Keratinocyte (primary cell): ENCODE measurements around the gene NUFIP2. TPM values are rescaled to one million over a fixed set of nuclear protein-coding genes. Genes with fewer than 3 reads are reported as not detected.

ENCODE experiments used
- DNase-seq: peaks from one replicate; pipeline ENCODE4 v3.0.0-alpha.2; 2011; ENCODE audit warnings: low read depth, missing footprints, low spot score
- FAIRE-seq: peaks from 2 replicates; lab custom pipeline; 2011; peaks lifted over from hg19 to GRCh38; lab: Jason Lieb, UNC
- H2AFZ ChIP-seq: 2 replicates; pipeline ENCODE4 v1.6.0; 2012; ENCODE audit warnings: low read length, control low read depth, inconsistent platforms; ENCODE audit not compliant: control insufficient read depth
- H3K27ac ChIP-seq: 2 replicates; pipeline ENCODE4 v1.5.1; 2011; ENCODE audit warnings: low read length; ENCODE audit not compliant: control insufficient read depth, insufficient read depth
- H3K27me3 ChIP-seq: 3 replicates; pipeline ENCODE4 v1.6.0; 2011; ENCODE audit warnings: low read length; ENCODE audit not compliant: control insufficient read depth, insufficient read depth; ENCODE audit errors: extremely low read depth
- H3K36me3 ChIP-seq, 2 experiments: 2 replicates in 1 of 2; 3 replicates in 1 of 2; pipeline ENCODE4 v1.5.1; 2011; ENCODE audit warnings: low read length in 2 of 2, mild to moderate bottlenecking in 1 of 2; ENCODE audit not compliant: control insufficient read depth in 2 of 2, insufficient read depth in 2 of 2; ENCODE audit errors: extremely low read depth in 1 of 2
- H3K4me1 ChIP-seq: 3 replicates; pipeline ENCODE4 v1.5.1; 2011; ENCODE audit warnings: low read length; ENCODE audit not compliant: control insufficient read depth, insufficient read depth; ENCODE audit errors: extremely low read depth
- H3K4me2 ChIP-seq: 3 replicates; pipeline ENCODE4 v1.6.0; 2011; ENCODE audit warnings: low read depth, low read length; ENCODE audit not compliant: control insufficient read depth, insufficient read depth; ENCODE audit errors: extremely low read depth
- H3K4me3 ChIP-seq, 3 experiments: fragments of 200-600 bp in 1 of 3; sonication (generic) in 1 of 3; 2 replicates in 2 of 3; 3 replicates in 1 of 3; pipeline ENCODE4 v1.5.1; 2011 to 2016; ENCODE audit warnings: low read length in 3 of 3, mild to moderate bottlenecking in 3 of 3, control low read depth in 2 of 3, inconsistent platforms in 1 of 3, low read depth in 1 of 3, mixed read lengths in 1 of 3, mixed run types in 1 of 3, moderate library complexity in 1 of 3; ENCODE audit not compliant: control insufficient read depth in 2 of 3, insufficient read depth in 2 of 3; ENCODE audit errors: extremely low read depth in 1 of 3
- H3K79me2 ChIP-seq: 2 replicates; pipeline ENCODE4 v1.6.0; 2012; ENCODE audit warnings: low read length; ENCODE audit not compliant: control insufficient read depth, insufficient read depth
- H3K9ac ChIP-seq: 3 replicates; pipeline ENCODE4 v1.6.0; 2011; ENCODE audit warnings: low read length; ENCODE audit not compliant: control insufficient read depth, insufficient read depth; ENCODE audit errors: extremely low read depth
- H3K9me1 ChIP-seq: 3 replicates; pipeline ENCODE4 v1.6.0; 2011; ENCODE audit warnings: low read length; ENCODE audit not compliant: control insufficient read depth, insufficient read depth; ENCODE audit errors: extremely low read depth
- H3K9me3 ChIP-seq: 2 replicates; pipeline ENCODE4 v1.5.1; 2012; ENCODE audit warnings: low read depth, low read length; ENCODE audit not compliant: control insufficient read depth
- H4K20me1 ChIP-seq: 3 replicates; pipeline ENCODE4 v1.6.0; 2011; ENCODE audit warnings: low read length; ENCODE audit not compliant: control insufficient read depth, insufficient read depth; ENCODE audit errors: extremely low read depth
- CTCF ChIP-seq, 3 experiments: IDR thresholded peaks in 1 of 3; conservative IDR thresholded peaks in 1 of 3; optimal IDR thresholded peaks in 1 of 3; 2 replicates in 2 of 3; 3 replicates in 1 of 3; pipeline versions ENCODE3 to v1.5.1; 2011; ENCODE audit warnings: low read length in 3 of 3, mild to moderate bottlenecking in 3 of 3, moderate library complexity in 2 of 3, control low read depth in 1 of 3, inconsistent platforms in 1 of 3; ENCODE audit not compliant: insufficient read depth in 2 of 3; ENCODE audit errors: extremely low read depth in 1 of 3
- EZH2 ChIP-seq: IDR thresholded peaks from one replicate; pipeline ENCODE4 v1.6.1; 2012; ENCODE audit warnings: inconsistent platforms, mild to moderate bottlenecking, low read length, moderate library complexity
- dilution Hi-C: fragments of 300-500 bp; cut with MboI; formaldehyde crosslinking; loops from one replicate; pipeline ENCODE4 v1.7.0; 2020; ENCODE audit warnings: low sequenced_read_pairs; ENCODE audit not compliant: extremely low pct_ligation_motif_present
- polyA plus RNA-seq, 5 experiments: library from polyadenylated mRNA; depleted of rRNA in 3 of 5; stranded (reverse) in 3 of 5; stranded (forward) in 1 of 5; unstranded in 1 of 5; fragments of >200 nt; gene quantifications; 1 replicate in 1 of 5; 2 replicates in 3 of 5; 3 replicates in 1 of 5; pipeline versions ENCODE4 v1.2.1 to v1.2.3, GENCODE V29; 2011 to 2012; ENCODE audit warnings: missing spikeins in 2 of 5, low read depth in 1 of 5, low replicate concordance in 1 of 5

The NUFIP2 gene
- polyA plus RNA-seq, 1 donor (not counting 4 experiments of a cell fraction or from before 2014, with no cell fraction given) = 22.0 TPM

GRCh38 chr17:29303386-29303785 is 9.4 kb upstream of the NUFIP2 start:
- Histone ChIP-seq H3K4me3 (no peak overlapping the region), H3K36me3 (no peaks in the 10 kb centered on the region), H3K4me1 (no peaks in the 10 kb centered on the region), H3K9me3 (no peaks in the 10 kb centered on the region), H3K4me2 (no peak overlapping the region), H3K27ac (no peak overlapping the region), H4K20me1 (no peaks in the 10 kb centered on the region), H3K79me2 (no peaks in the 10 kb centered on the region), H3K9ac (no peak overlapping the region), H2AFZ (no peak overlapping the region), H3K9me1 (no peaks in the 10 kb centered on the region), H3K27me3 (no peaks in the 10 kb centered on the region)
- TF ChIP-seq EZH2 = no peak
- TF ChIP-seq CTCF (optimal IDR thresholded peaks at IDR 0.05 in 1 of 3, IDR thresholded peaks at IDR 0.05 in 1 of 3, conservative IDR thresholded peaks at IDR 0.05 in 1 of 3; ENCODE audit: extremely low read depth in 1 of 3, insufficient read depth in 2 of 3, low read length in 3 of 3) = no peak
- no peak for FAIRE-seq
- dilution Hi-C loops = no loop called here
- no peak for DNase-seq

GRCh38 chr17:29299031-29299430 is 5.1 kb upstream of the NUFIP2 start:
- no peak for DNase-seq
- dilution Hi-C loops = no loop called here
- H2AFZ ChIP-seq = no peak overlapping the region
- no peak overlapping the region for H3K27ac ChIP-seq
- no peaks in the 10 kb centered on the region for H3K79me2 ChIP-seq
- H3K4me2 ChIP-seq = no peak overlapping the region
- H3K9me1 ChIP-seq = no peaks in the 10 kb centered on the region
- no peaks in the 10 kb centered on the region for H3K4me1 ChIP-seq
- H3K36me3 ChIP-seq = no peaks in the 10 kb centered on the region
- TF ChIP-seq EZH2 (no peak), CTCF (optimal IDR thresholded peaks at IDR 0.05 in 1 of 3, IDR thresholded peaks at IDR 0.05 in 1 of 3, conservative IDR thresholded peaks at IDR 0.05 in 1 of 3; ENCODE audit: extremely low read depth in 1 of 3, insufficient read depth in 2 of 3, low read length in 3 of 3) (no peak)
- no peak overlapping the region for H3K4me3 ChIP-seq
- no peak for FAIRE-seq
- no peak overlapping the region for H3K9ac ChIP-seq
- no peaks in the 10 kb centered on the region for H4K20me1 ChIP-seq
- H3K27me3 ChIP-seq = no peaks in the 10 kb centered on the region
- H3K9me3 ChIP-seq = no peaks in the 10 kb centered on the region
